HEK293 (cell line): ENCODE measurements around the gene ASCC1.

Experiments used
- CTCF ChIA-PET: fragments of 350-600 bp; formaldehyde crosslinking; extraction: SDS; loops from one replicate; lab custom pipeline; 2021; ENCODE audit warnings: antibody characterized with exemption; lab: Yijun Ruan, JAX
- POLR2A ChIA-PET: fragments of 300-600 bp; formaldehyde crosslinking; extraction: SDS; loops from one replicate; lab custom pipeline; 2020; ENCODE audit warnings: antibody characterized with exemption, inconsistent platforms; lab: Yijun Ruan, JAX
- H3K27ac ChIP-seq: fragments of 200-500 bp; sonication (Bioruptor generic); 2 replicates; pipeline ENCODE4 v1.5.1; 2014; ENCODE audit warnings: low read depth, low read length, control low read depth, inconsistent platforms; ENCODE audit errors: extremely low read depth
- H3K36me3 ChIP-seq, 2 experiments: fragments of 200-500 bp in 1 of 2; sonication (Bioruptor generic) in 1 of 2; 1 replicate in 1 of 2; 2 replicates in 1 of 2; pipeline ENCODE4 v1.5.1; 2014 to 2017; ENCODE audit warnings: inconsistent platforms in 2 of 2, low read length in 2 of 2; ENCODE audit not compliant: control insufficient read depth in 2 of 2, insufficient read depth in 1 of 2
- H3K4me1 ChIP-seq: fragments of 200-500 bp; sonication (Bioruptor generic); 2 replicates; pipeline ENCODE4 v1.5.1; 2014; ENCODE audit warnings: mild to moderate bottlenecking, low read length, inconsistent platforms; ENCODE audit not compliant: control insufficient read depth, insufficient read depth
- H3K4me3 ChIP-seq: 2 replicates; pipeline ENCODE4 v1.5.1; 2011; ENCODE audit warnings: low read depth, mild to moderate bottlenecking, control low read depth, low read length, moderate library complexity
- H3K9me3 ChIP-seq: fragments of 200-500 bp; sonication (Bioruptor generic); 2 replicates; pipeline ENCODE4 v1.5.1; 2014; ENCODE audit warnings: low read depth, low read length, inconsistent platforms; ENCODE audit not compliant: control insufficient read depth, insufficient read depth
- ATF2 ChIP-seq: fragments of 450-650 bp; formaldehyde crosslinking; IDR thresholded peaks from 2 replicates; pipeline ENCODE4 v1.5.1; 2016; ENCODE audit warnings: missing biosample characterization, missing genetic modification characterization, low read depth
- BCL11B ChIP-seq: fragments of 450-650 bp; formaldehyde crosslinking; IDR thresholded peaks from 2 replicates; pipeline ENCODE4 v1.5.1; 2016; ENCODE audit warnings: low read depth, missing biosample characterization, missing genetic modification characterization
- KLF16 ChIP-seq: fragments of 450-650 bp; formaldehyde crosslinking; IDR thresholded peaks from 2 replicates; pipeline ENCODE4 v1.5.1; 2017; ENCODE audit warnings: missing biosample characterization, missing genetic modification characterization
- KLF8 ChIP-seq: fragments of 450-650 bp; formaldehyde crosslinking; IDR thresholded peaks from 2 replicates; pipeline ENCODE4 v1.5.1; 2016; ENCODE audit warnings: missing biosample characterization, missing genetic modification characterization
- MEIS1 ChIP-seq: sonication (generic); formaldehyde crosslinking; IDR thresholded peaks from 2 replicates; pipeline ENCODE4 v1.8.1; 2022; ENCODE audit warnings: missing genetic modification reagents, mild to moderate bottlenecking, borderline replicate concordance
- PRDM10 ChIP-seq: fragments of 450-650 bp; formaldehyde crosslinking; IDR thresholded peaks from 2 replicates; pipeline ENCODE4 v1.5.1; 2016; ENCODE audit warnings: missing biosample characterization, missing genetic modification characterization
- PRDM2 ChIP-seq: fragments of 450-650 bp; formaldehyde crosslinking; IDR thresholded peaks from 2 replicates; pipeline ENCODE4 v1.5.1; 2016; ENCODE audit warnings: missing biosample characterization, missing genetic modification characterization, borderline replicate concordance
- YY2 ChIP-seq: fragments of 450-650 bp; formaldehyde crosslinking; IDR thresholded peaks from 2 replicates; pipeline ENCODE4 v1.5.1; 2016; ENCODE audit warnings: missing biosample characterization, missing genetic modification characterization
- ZFP3 ChIP-seq: fragments of 450-650 bp; formaldehyde crosslinking; IDR thresholded peaks from 2 replicates; pipeline ENCODE4 v1.5.1; 2016; ENCODE audit warnings: low read depth, missing biosample characterization, missing genetic modification characterization
- ZNF10 ChIP-seq: fragments of 450-650 bp; formaldehyde crosslinking; IDR thresholded peaks from 2 replicates; pipeline ENCODE4 v1.5.1; 2017; ENCODE audit warnings: missing biosample characterization, missing genetic modification characterization
- ZNF132 ChIP-seq: fragments of 450-650 bp; formaldehyde crosslinking; IDR thresholded peaks from 2 replicates; pipeline ENCODE4 v1.5.1; 2017; ENCODE audit warnings: missing biosample characterization, missing genetic modification characterization, borderline replicate concordance
- ZNF19 ChIP-seq: fragments of 450-650 bp; formaldehyde crosslinking; IDR thresholded peaks from 2 replicates; pipeline ENCODE4; 2016; ENCODE audit warnings: missing biosample characterization, missing genetic modification characterization, low read depth
- ZNF266 ChIP-seq: fragments of 450-650 bp; formaldehyde crosslinking; IDR thresholded peaks from 2 replicates; pipeline ENCODE4 v1.5.1; 2016; ENCODE audit warnings: missing biosample characterization, missing genetic modification characterization, low read depth
- ZNF280D ChIP-seq: fragments of 450-650 bp; formaldehyde crosslinking; IDR thresholded peaks from 2 replicates; pipeline ENCODE4 v1.5.1; 2016; ENCODE audit warnings: missing biosample characterization, missing genetic modification characterization
- ZNF292 ChIP-seq: fragments of 450-650 bp; formaldehyde crosslinking; IDR thresholded peaks from 2 replicates; pipeline ENCODE4 v1.5.1; 2016; ENCODE audit warnings: low read depth, missing biosample characterization, missing genetic modification characterization, borderline replicate concordance
- ZNF48 ChIP-seq: fragments of 450-650 bp; formaldehyde crosslinking; IDR thresholded peaks from 2 replicates; pipeline ENCODE4 v1.5.1; 2016; ENCODE audit warnings: missing biosample characterization, missing genetic modification characterization
- ZNF555 ChIP-seq: fragments of 450-650 bp; formaldehyde crosslinking; conservative IDR thresholded peaks from 2 replicates; pipeline ENCODE4 v1.5.1; 2017; ENCODE audit warnings: missing biosample characterization, mild to moderate bottlenecking, missing genetic modification characterization, inconsistent platforms
- ZNF561 ChIP-seq: fragments of 450-650 bp; IDR thresholded peaks from 2 replicates; pipeline ENCODE4 v1.5.1; 2018; ENCODE audit warnings: missing biosample characterization, missing genetic modification characterization, borderline replicate concordance
- ZNF621 ChIP-seq: fragments of 450-650 bp; formaldehyde crosslinking; IDR thresholded peaks from 2 replicates; pipeline ENCODE4 v1.5.1; 2017; ENCODE audit warnings: missing biosample characterization, missing genetic modification characterization
- ZNF791 ChIP-seq: fragments of 450-650 bp; formaldehyde crosslinking; IDR thresholded peaks from 2 replicates; pipeline ENCODE4 v1.5.1; 2016; ENCODE audit warnings: missing biosample characterization, missing genetic modification characterization

ASCC1 gene

GRCh38 chr10:72173619-72174296 lies 42.3 kb downstream of the ASCC1 start:
- H3K9me3 ChIP-seq = no peaks in the 10 kb centered on the region
- peaks cover 17% of the 10 kb centered on the region for H3K4me1 ChIP-seq
- H3K27ac ChIP-seq = peak overlapping the region; percentile 81
- CTCF ChIA-PET = interaction anchor here (0.7 to 1.6 kb wide), 7 partner anchors 26 to 1950 kb away, joined by 3 to 4 read pairs (median 3); no protein-coding TSS in a partner anchor
- POLR2A ChIA-PET = interaction anchor here (1.0 to 2.5 kb wide), 7 partner anchors 15 to 158 kb away, joined by 3 to 16 read pairs (median 5); partner anchors contain the start of gene DDIT4
- no peak overlapping the region for H3K4me3 ChIP-seq
- peaks cover 0 to 4% of the 10 kb centered on the region in 2 experiments; a peak in 1 of 3 replicates for H3K36me3 ChIP-seq
- no peak for TF ChIP-seq ZNF19 (tag by site-specific recombination)
- peak; percentile 89 for TF ChIP-seq ZNF561 (tag by site-specific recombination)
- TF ChIP-seq ZNF621 (tag by site-specific recombination) = no peak
- no peak for TF ChIP-seq ZNF791 (tag by site-specific recombination)
- TF ChIP-seq MEIS1 = no peak
- 0 out of 2 replicates have a peak, but pooled peaks have one; percentile 20 for TF ChIP-seq KLF16 (tag by site-specific recombination)
- no peak for TF ChIP-seq ZNF280D
- TF ChIP-seq ZNF48 (tag by site-specific recombination) = no peak
- no peak for TF ChIP-seq ZFP3 (tag by site-specific recombination)
- TF ChIP-seq ZNF555 (tag by site-specific recombination) = no peak
- no peak for TF ChIP-seq ZNF292 (tag by site-specific recombination)
- no peak for TF ChIP-seq YY2 (tag by site-specific recombination)
- TF ChIP-seq BCL11B (tag by site-specific recombination) = no peak
- no peak for TF ChIP-seq ATF2
- TF ChIP-seq PRDM10 (tag by site-specific recombination) = peak; percentile 86
- TF ChIP-seq ZNF10 (tag by site-specific recombination) = no peak
- no peak for TF ChIP-seq ZNF266 (tag by site-specific recombination)
- peak; percentile 30; the same call in 1 of the 2 replicates for TF ChIP-seq KLF8 (tag by site-specific recombination)
- TF ChIP-seq PRDM2 (tag by site-specific recombination) = no peak
- TF ChIP-seq ZNF132 (tag by site-specific recombination) = no peak
